ENCODE results near the gene BANK1.

The BANK1 gene

GRCh38 chr4:102047616-102048015 is 257.1 kb downstream of the BANK1 start:
- in situ Hi-C loops (cut with MboI; ENCODE audit: low sequenced_read_pairs, unreplicated experiment), result no loop called here
- TF ChIP-seq, protein P1, sequence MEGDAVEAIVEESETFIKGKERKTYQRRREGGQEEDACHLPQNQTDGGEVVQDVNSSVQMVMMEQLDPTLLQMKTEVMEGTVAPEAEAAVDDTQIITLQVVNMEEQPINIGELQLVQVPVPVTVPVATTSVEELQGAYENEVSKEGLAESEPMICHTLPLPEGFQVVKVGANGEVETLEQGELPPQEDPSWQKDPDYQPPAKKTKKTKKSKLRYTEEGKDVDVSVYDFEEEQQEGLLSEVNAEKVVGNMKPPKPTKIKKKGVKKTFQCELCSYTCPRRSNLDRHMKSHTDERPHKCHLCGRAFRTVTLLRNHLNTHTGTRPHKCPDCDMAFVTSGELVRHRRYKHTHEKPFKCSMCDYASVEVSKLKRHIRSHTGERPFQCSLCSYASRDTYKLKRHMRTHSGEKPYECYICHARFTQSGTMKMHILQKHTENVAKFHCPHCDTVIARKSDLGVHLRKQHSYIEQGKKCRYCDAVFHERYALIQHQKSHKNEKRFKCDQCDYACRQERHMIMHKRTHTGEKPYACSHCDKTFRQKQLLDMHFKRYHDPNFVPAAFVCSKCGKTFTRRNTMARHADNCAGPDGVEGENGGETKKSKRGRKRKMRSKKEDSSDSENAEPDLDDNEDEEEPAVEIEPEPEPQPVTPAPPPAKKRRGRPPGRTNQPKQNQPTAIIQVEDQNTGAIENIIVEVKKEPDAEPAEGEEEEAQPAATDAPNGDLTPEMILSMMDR (IDR thresholded peaks at IDR 0.05; ENCODE audit: borderline replicate concordance, control extremely low read depth, extremely low read depth, insufficient read depth, missing control alignments), result no peak
- DNase-seq (ENCODE audit: low spot score), result no peak

DNA sequence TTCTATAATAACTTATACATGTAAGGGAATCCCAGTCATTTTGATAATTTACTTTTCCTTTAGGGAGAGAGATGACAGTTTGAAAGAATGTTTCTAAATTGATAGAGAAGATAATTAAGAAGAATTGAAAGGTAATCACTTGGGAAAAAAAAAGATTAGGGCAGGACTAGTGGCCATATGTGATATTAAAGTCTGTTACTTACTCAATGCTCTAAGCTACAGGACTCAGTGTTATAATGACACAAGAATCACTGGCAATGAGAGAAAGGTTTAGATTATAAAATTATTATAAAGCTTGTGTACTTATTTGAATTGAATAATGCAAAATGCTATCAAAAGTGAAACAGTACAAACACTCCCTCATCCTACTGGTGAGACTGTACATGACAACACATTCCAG is 265.3 kb downstream of the BANK1 start:
- in situ Hi-C loops (cut with MboI; ENCODE audit: low sequenced_read_pairs, unreplicated experiment), result no loop called here
- TF ChIP-seq, protein P1 (IDR thresholded peaks at IDR 0.05; ENCODE audit: borderline replicate concordance, control extremely low read depth, extremely low read depth, insufficient read depth, missing control alignments), result no peak
- DNase-seq (ENCODE audit: low spot score), result no peak

DNA sequence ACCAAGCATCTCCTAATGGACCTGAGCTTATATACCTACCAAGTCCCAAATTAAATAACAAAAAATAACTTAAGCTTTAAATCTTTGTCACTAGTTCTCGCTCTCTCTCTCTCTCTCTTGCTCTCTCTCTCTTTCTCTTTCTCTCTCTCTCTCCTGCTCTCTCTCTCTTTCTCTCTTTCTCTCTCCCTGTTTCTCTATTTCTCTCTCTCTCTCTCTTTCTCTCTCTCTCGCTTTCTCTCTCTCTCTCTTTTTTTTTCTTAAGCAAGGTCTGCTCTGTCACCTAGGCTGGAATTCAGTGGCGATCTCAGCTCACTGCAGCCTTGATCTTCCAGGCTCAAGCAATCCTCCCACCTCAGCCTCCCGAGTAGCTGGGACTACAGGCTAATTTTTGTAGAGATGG is 266.6 kb downstream of the BANK1 start:
- DNase-seq (ENCODE audit: low spot score), result no peak
- in situ Hi-C loops (cut with MboI; ENCODE audit: low sequenced_read_pairs, unreplicated experiment), result no loop called here
- TF ChIP-seq, protein P1 (IDR thresholded peaks at IDR 0.05; ENCODE audit: borderline replicate concordance, control extremely low read depth, extremely low read depth, insufficient read depth, missing control alignments), result no peak

DNA sequence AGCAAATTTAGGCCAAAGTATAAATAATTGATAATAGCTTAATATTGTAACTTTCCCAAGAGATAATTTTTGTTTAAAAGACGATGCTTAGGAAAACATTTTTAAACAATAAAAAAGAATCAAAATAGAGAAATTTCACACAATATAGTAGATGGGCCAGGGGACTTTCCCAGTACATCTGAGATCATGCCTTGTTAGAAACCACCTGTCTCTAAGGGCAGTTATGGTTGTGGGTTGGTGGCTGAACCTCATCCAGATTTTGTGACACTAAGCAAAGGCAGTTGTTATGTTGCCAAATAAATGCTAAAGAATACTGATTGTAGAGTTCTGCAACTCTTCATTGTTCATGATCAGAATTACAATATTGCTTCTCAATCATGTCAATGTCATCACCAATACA is 270.6 kb downstream of the BANK1 start:
- in situ Hi-C loops (cut with MboI; ENCODE audit: low sequenced_read_pairs, unreplicated experiment), result no loop called here
- peak; percentile 28 for DNase-seq (ENCODE audit: low spot score)
- TF ChIP-seq, protein P1 (IDR thresholded peaks at IDR 0.05; ENCODE audit: borderline replicate concordance, control extremely low read depth, extremely low read depth, insufficient read depth, missing control alignments), result no peak

DNA sequence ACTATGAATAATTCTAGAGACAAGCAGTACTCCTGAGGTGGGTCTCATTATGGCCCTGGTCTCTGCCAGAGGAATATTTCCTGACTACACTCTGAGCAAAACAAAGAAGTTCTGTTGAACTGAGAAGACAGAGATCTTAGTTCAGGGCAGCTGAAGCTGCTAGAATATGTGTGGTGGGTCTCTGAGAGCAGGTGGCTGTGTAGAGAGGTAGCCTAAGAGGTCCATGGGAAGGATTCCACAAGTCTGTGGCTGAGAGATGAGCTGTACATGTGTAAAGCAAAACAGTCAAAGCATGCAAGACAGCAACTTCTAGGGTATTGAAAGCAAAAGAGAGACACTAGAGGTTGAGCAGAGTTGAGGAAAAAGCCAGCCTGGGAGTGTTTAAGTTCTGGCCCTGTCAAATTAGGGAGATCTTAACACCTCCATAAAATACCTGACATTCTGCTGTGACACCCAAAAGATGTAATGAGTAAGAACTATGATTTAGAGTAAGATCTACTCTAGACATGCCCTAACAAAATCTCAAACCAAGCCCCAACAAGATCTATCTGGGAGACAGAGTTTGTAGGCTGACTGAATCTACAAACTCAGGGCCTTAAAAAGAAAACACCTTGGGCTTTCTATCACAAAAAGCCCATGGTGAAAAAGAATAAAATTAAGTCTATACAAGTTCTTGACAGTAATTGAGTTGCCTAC is 274.4 kb downstream of the BANK1 start:
- in situ Hi-C loops (cut with MboI; ENCODE audit: low sequenced_read_pairs, unreplicated experiment), result no loop called here
- no peak for DNase-seq (ENCODE audit: low spot score)
- TF ChIP-seq, protein P1 (IDR thresholded peaks at IDR 0.05; ENCODE audit: borderline replicate concordance, control extremely low read depth, extremely low read depth, insufficient read depth, missing control alignments), result no peak

DNA sequence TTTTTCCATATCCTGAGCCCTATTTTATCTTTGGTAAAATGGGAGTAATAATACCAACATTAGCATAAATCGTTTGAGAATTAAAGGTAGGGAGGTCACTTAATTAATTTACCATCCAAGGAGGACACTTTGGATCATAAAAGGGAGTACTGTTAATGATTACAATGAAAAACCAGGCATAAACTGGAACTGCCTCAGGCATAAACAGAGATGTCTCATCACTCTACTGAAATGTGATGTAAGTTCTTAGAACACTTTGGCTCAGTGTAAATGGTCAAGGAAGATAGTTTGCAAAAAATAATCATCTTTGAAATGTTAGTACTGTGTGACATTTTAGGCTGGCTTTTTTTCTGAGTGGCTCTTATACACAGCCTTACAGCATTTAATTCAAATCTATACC is 286.1 kb downstream of the BANK1 start:
- no peak for DNase-seq (ENCODE audit: low spot score)
- in situ Hi-C loops (cut with MboI; ENCODE audit: low sequenced_read_pairs, unreplicated experiment), result no loop called here
- TF ChIP-seq, protein P1 (IDR thresholded peaks at IDR 0.05; ENCODE audit: borderline replicate concordance, control extremely low read depth, extremely low read depth, insufficient read depth, missing control alignments), result no peak
